C1 segment of cervical spinal cord (tissue), 14 donors: ENCODE data around the gene NOP9.

ENCODE experiments used
- DNase-seq, 14 donors: peaks; one replicate each; lab custom pipeline; 2025; lab: John Stamatoyannopoulos, UW

The NOP9 gene

DNA sequence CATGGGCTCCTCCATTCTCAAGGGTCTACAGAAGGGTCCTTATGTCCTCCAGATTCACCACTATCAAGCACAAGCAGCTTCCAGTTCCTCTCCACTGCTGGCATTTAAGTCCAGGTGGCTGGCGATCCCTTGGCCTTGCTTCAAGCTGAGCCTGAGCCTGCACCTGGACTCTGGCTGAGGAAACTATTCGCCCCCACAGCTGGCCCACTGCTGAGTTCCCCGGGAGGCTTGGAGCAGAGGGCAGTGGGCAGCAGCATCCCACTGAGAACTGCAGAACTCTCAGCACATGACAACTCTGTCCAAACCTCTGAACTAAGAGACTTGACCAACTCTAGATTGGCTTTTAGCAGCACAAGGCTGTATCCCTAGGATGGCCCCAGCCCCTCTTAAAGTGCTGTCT, 16.9 kb upstream of the NOP9 start:
- no peak for DNase-seq

DNA sequence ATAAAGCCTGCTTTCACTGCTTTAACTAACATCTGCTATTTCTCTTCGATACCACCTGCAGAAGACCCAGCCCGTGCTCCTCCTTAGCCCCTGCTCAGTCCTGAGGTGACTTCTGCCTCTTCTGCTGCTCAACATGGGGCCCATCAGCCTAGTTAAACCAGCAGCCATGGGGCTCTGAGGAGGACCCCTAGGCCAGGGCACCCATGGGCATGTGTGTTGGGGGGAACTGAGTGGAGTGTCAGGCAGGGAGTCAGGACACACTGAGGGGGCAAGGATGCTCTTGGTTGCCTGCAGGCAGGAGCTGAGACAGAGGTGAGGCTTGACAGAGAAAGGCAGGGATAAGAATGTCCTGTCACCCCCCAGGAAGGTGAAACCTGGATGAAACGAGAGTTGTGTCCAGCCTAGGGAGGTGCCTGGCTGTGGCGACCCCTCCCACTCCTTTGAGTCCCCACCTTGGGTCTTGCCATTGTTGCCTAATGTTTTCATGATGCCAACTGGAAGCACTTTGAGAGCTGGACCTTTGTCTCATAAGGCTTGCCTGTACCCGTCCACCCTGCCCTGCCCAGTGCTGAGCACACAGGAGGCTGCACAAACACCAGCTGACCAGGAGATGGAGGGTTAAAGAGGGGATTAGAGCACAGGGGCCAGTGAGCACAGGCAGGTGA, 15.7 kb upstream of the NOP9 start:
- DNase-seq, result no peak

DNA sequence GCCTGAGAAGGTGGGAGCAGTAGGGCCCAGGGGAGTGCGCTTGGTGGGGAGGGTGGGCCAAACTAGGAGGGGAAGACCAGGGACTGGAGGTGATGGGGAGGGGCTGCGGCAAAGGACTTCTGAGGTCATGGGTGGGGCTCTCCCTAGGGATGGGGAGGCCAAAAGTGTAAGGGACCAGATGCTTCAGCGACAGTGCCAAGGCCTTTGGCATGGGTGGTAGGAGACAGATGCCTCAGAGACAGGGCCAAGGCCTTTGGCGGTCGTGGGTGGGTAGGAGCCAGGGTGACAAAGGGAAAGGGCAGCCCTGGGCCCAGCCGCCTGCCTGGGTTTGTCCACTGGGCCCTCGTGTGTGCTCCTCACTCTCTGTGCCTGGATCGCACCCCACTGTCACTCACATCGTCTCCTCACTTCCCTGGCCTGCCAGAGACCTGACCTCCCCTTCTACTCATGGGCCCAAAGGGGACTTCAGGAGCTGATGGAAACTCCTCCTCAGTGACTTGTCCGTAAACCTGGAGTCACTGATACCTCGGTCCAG, 15.1 kb upstream of the NOP9 start:
- DNase-seq, result no peak

DNA sequence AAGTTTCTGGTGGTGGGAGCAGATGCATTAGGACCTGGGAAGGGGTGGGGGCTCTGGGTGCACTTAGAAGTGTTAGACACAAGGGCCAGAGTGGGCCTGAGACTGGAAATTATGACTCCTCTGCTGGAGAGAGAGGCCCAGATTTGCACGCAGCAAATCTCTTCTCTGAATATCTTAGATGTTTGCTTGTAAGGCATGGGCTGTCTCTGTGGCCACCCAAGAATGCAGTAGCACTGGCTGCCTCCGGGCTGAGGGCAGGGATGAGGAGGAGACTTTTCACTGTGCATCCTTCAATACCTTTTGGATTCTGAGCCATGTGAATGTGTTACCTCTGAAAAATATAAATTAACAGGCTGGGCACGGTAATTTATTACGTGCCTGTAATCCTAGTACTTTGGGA, 14.3 kb upstream of the NOP9 start:
- no peak for DNase-seq

DNA sequence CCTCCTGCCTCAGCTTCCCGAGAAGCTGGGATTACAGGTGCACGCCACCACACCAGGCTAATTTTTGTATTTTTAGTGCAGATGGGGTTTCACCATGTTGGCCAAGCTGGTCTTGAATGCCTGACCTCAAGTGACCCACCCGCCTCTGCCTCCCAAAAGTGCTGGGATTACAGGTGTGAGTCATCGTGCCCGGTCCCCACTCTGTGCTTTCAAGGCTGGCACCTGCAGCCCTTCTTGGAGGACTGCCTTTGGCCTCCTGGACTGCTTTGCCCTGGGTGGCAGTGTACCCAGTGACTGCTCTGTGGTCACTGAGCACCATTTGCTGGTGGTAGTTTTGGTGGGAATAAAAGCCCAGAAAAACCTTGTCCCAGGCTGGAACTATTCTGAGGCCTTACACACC, 12.7 kb upstream of the NOP9 start:
- no peak for DNase-seq

DNA sequence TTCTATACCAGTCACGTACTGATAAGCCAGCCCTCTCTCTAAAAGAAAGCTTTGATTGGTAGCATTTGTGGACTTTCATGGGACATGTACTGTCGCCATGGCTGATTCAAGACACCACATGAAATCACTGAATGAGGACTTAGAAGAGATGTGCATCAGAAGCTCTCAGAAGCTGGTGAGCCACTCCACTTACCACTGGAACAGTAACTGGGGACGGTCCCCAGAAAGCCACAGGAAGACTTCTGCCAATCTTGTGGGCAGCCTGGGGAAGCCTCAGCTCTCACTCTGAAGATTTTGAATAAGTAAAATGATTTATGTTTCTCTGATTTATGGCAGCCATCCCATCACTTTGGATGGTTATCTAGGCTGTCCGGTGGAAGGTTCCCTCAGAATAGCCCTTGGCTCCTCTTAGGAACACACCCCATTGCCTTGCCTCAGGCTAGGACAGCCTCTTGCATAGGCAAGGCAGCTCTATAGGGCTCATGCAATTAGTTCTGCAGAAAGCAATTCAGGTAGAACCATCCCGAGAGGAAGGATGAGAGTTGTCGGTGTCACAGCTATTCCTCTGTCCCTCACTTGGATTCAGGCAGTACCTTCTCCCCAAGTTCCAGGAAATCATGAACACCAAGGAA, 9.9 kb upstream of the NOP9 start:
- DNase-seq, result no peak

DNA sequence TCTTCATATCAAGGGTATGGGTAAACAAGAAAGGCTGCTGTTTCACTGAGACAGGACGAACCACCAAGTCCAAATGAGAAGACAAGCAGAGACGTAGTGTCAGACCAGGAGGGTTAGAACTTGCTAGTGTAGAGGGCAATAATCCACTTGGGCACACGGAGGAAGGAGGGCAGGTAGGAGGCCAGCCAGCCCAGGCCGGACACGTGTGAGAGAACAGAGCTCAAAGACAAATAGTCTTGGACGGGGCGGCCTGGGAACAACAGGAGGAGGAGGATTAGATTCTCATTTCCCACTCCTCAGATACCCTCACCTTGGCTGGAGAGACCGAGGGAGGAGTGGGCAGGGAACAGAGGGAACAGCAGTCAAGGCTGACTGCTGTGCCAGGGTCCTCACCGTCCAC, 8.9 kb upstream of the NOP9 start:
- no peak for DNase-seq

DNA sequence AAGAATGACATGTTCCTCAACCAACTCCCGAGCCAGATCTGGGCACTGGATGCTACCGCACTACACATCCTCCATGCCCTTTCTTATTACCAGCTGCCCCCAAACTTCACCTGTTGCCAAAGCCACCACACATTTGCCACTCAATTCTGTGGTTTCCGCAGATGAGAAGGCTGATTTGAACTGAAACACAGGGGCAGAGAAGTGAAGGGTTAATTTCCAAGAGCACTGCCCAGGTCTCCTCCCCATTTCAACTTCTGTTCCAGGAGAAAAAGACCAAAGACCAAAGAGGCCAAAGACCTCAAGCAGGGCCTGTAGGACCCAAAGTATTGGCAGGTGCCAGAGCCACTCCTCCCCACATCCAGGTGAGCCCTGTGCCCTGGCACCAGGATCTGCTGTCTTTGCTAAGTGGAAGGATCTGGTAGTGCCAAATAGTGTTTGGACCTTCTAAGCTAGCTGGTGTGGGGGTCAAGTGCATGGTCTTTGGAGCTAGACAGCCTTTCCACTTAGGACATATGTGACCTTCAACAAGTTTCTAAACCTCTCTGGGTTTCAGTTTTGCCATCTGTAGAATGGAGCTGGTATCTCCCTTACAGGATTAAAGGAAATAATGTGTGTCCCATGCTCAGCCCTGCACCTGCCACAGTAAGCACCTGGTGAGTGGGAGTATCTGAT, 8.1 kb upstream of the NOP9 start:
- DNase-seq, result no peak

DNA sequence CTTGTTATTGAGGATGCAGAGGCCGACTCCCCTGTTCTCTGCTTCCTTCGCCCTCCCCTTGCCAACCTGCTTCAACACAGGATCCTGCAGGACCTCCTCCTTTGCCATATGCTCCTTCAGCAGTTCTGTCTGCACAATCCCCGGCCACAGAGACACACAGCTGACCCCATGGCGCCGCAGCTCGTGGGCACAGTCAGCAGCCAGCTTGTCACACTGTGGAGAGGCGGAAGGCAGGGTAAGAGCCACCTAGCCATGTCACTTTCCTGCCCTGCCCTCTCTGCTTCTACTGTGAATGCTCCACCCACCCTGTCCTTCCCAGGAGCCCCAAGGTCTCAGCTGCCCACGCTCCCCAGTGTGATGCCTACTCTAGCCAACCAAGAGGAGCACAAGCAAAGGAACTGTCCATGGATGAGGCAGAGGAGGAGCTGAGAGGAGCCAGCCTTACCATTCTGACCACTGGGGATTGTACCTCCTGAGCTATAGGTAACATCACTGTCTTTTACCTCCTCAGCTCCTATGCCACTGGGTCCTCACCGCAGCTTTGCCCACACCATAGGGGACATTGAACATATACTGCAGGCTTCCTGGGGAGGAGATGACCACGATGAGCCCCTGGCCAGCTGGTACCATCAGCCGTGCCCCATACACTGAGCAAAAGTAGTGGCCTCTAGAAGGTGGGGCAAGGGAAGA, 7.4 kb upstream of the NOP9 start:
- no peak for DNase-seq

DNA sequence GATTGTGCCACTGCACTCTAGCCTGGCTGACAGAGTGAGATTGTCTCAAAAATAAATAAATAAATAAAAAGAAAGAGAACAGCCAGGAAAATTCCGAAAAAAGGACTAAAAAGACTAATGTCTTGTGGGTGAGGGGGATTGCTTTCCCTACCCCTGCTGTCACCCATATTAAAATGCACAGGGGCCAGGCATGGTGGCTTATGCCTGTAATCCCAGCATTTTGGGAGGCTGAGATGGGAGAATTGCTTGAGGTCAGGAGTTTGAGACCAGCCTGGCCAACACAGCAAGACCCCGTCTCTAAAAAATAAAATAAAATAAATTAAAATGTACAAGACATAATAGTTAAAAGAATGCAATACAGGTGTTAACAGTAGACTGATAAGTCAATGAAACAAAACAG, 6.1 kb upstream of the NOP9 start:
- DNase-seq, result no peak

DNA sequence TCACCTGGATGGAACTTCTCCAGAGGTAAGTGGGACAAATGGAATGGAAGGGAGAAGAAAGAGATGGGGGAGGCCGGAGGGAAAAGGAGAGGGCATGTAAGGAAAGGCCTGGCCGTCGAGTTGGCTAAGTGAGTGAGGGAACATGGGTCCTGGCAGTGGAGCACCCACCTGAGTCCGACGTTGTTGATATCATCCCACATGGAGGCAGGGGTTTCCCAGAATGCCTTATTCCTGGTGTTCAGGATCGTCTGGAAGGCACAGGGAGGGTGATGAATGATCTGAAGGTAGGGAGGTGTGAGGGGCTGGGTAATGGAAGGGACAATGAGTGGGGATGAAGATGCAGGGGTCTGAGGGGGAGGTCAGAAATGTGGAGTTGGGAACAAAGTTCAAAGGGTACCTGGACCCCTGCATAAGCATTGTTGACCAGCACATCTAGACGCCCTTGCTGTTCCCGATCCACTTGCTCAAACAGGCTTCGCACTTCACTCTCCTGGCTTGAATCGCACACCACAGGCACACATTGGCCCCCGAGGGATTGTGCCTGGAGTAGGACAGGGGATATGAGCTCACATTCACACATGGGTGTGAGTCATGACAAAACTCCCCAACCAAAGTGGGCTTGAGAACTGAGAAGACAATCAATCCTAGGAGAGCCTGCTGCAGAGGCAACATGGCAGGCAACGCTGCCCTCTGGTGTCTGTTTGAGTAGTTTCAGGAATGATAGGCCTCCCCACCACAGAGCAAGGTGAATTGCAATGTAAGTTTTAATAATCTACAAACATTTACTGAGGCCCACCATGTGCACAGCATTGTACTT, 3.1 kb upstream of the NOP9 start:
- DNase-seq, result peak in 7 of 14 donors; percentile 17 to 53 (median 32)

DNA sequence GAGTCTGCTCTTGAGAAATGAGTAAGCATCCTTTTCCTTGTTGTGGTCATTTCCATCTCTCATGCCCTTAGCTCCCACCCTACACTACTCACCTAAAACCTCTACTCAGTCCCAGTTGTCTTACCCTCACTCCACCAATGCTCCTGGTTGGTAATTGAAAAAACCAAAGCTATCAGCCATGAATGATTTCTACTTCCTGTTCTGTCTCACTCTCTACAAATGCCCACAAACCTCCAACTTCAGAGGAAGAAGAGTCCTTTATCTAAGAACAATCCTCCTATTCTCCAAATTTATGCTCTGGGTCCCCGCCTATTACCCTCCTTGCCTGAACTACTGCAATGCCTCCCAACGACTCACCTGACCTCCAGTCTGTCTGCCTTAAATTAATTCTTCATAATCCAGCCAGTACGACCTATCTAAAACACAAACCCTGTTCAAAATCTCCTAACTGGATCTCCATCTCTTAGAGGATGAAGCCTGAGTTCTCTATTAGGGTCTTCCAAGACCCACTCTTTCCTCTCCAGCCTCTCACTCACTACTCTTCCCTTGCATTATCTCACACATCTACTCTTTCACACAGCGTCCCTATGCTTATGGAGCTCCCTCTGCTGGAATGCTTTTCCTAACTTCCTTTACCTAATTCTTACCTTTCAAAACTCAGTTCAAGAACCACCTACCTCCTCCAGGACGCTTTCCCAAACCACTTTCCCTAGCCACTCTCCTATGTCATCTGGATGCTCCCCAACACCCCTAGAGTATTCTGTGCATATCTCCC, 2.3 kb upstream of the NOP9 start:
- DNase-seq, result no peak

DNA sequence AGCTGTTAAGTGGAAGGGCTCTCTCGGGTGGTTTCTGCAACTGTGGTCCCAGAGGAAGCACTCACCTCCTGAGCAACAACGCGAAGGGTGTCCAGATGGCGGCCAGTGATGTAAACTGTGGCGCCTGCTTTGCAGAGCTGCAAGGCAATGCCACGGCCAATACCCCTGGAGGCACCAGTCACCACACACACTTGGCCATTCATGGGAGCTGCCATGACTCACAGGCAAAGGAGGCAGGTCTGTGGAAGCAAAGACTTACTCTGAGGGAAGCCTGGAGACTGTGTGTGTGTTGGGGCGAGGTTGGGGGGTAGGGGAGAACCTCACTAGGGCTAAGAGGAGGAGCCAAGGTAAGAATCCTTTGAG, 777 bp upstream of the NOP9 start:
- DNase-seq, result peak in 2 of 14 donors; percentile 46 to 59

DNA sequence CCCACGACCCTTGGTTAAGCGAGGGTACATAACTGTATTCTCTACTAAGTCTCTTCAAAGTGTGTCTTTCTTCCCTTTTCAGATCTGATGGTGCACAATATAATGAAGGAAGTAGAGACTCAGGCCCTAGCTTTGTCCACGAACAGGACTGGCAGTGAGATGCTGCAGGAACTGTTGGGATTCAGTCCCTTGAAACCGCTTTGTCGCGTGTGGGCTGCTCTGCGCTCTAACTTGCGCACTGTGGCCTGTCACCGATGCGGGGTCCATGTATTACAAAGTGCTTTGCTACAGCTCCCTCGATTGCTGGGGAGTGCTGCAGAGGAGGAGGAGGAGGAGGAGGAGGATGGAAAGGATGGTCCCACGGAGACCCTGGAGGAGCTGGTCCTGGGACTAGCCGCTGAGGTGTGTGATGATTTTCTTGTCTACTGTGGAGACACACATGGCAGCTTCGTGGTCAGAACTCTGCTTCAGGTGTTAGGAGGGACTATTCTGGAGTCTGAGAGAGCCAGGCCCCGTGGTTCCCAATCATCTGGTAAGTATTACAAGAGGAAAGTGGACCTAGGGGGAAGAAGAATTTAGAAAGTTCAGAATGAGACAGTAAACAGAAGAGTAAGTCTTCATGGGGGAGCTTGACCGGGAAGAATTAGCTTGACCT, 803 bp downstream of the NOP9 start:
- DNase-seq, result no peak

DNA sequence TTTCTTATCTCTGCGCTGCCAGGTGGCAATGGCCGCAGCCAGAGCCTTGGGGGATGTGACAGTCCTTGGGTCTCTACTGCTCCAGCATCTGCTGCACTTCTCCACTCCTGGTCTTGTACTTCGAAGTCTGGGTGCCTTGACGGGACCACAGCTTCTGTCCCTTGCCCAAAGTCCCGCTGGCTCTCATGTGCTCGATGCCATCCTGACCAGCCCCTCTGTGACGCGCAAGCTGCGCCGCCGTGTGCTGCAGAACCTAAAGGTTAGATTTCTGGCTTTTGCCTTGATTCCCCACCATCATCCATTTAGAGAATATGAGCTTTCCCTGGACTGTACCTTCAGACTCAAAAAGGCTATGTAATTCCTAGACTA, 4.4 kb downstream of the NOP9 start:
- DNase-seq, result no peak

DNA sequence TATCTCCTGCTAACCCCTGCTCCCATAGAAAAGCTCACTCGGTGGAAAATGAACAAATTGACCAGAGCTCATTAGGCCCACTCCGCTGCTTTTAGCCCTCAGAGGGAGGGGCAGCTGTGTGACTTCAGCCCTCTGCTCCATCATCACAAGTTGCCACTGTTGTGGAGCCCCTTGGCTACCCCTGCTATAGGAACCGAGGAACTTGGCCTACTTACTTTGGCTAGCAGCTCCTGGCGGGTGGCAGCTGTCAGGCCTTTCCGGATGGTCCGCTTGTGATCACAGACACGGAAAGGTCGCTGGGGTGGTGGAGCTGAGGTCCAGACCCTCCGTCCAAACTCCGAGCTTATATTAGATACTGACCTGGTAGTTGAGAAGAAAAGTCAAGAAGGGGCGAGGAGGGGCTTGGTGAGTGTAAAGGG, 7.5 kb downstream of the NOP9 start:
- DNase-seq, result no peak

DNA sequence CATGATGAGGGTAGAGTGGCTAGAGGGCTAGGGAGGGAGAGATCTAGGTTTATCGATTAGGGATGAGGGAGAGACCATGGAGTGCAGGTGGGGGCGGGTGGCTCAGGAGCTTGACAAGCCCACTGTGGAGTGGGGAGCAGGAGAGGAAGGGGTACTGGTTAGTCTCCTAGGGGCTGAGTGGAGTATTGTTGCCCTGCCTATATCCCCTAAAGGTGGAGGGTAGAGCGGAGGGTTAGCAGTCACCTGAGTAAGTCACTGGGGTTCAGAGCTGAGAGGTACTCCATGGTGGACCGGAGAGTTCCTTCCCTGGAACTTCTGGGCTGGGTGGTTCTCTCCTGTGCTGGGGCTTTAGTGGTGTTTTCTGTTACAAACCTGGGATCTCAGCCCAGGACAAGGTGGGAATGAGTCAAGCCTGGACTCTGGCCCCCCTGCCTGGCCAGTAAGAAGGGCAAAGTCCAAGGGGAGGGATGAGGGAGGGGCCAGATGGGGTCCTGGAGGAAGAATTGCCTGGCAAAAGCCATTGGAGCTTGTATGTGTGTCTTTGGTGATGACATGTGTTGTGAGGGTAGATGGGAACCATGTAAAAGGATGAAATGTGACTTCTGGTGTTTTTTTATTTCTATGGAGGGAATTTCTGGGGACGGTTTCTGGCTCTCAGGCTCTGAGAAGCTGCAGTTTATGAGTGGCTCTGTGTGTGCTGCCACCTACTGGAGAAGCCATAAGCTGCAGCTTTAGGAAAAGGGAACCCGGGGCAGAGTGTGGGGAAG, 8.1 kb downstream of the NOP9 start, which contains the start of gene CIDEB:
TSS of gene CIDEB (minus strand) at position 403 of the 767 bp plus-strand sequence. CDS start at position 284, 119 bp downstream.
- peak in 5 of 14 donors; percentile 9 to 61 (median 26) for DNase-seq

DNA sequence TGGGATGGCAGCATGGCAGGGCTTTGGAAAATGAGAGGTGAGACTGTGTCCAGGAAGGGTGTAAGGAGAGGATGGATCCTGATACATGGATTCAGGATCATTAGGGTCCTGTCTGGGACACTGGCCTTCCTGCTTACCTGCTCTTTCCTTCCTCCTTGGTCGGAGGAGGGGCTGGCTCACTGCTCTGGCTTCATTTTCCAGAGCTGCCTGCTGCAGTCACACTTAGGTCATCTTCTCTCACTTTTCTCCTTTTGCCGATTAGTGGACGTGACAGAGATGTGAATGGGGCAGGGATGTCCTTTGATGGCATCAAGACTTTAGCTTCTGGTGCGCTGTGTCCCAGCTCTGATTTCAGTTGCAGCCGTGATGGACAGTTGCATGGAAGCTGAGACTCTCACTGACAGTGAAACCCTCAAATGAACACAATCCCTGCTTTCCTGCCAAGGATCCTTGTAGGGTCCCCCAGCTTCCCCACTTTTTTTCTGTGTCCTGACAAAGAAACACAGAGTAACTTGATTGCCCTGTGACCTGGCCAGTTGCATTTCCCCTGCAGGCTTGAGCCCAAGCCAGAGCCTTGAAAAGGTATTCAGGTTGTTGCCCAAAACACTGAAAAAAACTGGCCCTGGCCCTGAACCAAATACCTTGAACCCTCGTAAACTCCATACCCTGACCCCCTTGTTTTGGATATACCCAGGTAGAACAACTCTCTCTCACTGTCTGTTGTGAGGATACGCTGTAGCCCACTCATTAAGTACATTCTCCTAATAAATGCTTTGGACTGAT, 8.9 kb downstream of the NOP9 start:
- DNase-seq, result no peak
